ENCODE data around the gene TTC34.

- TF ChIP-seq CTCF (conservative IDR thresholded peaks at IDR 0.05) (no peak), EZH2 (IDR thresholded peaks at IDR 0.05; ENCODE audit: low read depth) (no peak)
Measured at GRCh38 chr1:2829846-2830615, 28.5 kb upstream of the TTC34 start.

Measured in PC-9 (cell line).